OCI-M2 (cell line): Measurements from ENCODE around the gene GRIP2.
"Not testable (repeated sequence)": the region's sequence is repeated elsewhere in the genome, so short reads cannot be mapped to it uniquely, and the experiment has no call there.

ENCODE experiments used
- DNase-seq: peaks from one replicate; lab custom pipeline; 2025; ENCODE audit not compliant: unreplicated experiment; lab: John Stamatoyannopoulos, UW

Gene GRIP2

DNA sequence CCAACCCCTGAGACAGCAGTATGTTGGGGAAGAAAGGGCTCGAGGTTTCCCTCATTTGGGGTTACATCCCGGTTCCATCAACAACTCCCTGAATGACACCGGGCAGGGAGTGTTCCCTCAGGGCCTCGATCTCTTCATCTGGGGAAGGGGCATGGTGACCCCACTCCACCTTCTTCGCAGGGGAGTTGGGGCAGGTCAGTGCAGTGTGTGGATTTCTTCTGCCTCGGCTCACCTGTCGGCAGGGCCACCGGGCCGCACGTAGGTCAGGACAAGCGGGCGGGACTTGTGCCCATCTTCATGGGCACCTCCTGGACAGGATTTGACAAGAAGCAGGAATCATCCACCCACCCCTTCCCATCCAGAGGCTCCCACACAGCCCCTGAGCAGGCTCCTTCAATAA, 17.4 kb downstream of the GRIP2 start:
- no peak for DNase-seq

DNA sequence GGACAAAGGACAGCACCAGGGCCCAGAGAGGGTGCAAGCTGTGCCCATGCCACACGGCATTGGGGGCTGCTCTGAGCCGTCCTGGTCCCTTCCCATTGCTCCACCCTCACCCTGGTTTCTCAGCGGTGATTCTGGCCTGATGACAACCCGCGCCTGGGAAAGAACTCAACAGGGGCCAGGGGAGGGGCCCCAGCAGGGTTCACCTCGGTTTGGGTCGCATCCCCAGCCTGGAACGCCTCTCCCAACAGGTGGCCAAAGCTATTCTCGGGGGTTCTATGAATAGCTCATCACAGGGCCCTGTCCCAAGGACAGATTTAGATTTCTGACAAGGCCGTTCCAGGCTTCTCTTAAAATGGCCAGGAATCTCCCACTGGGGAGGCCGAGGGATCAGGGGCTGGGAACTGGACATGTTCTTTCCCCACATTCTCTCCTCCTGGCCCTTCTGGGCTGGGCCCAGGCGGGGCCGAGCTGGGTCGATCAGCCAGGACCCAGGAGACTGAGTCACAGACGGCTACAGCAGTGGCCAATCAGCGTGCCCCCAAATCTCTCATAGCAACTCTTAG, 17.9 kb downstream of the GRIP2 start:
- no peak for DNase-seq

GRCh38 chr3:14521611-14522010, 18.5 kb downstream of the GRIP2 start:
- DNase-seq, result no peak

GRCh38 chr3:14520967-14521366, 19.2 kb downstream of the GRIP2 start:
- no peak for DNase-seq

- DNase-seq, result no peak
Measured at GRCh38 chr3:14520149-14520548, 20.0 kb downstream of the GRIP2 start.

DNA sequence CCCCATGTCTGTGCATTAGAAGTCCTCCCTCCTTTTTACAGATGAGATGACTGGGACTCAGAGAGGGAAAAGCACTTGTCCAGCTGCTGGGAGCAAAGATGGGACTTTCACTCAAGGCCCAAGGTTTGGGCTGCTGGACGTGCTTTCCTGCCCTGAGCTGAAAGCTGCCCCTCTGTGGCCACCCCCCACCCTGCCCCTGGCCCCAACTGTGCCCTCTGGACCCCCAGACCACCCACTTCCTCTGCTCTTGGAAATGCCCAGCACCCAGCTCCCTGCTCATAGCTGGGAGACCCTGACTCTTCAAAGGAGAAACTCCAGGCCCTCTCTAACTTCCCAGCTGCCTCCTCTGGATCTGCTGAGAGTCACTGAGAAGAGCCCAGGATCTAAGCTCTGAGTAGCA, 20.7 kb downstream of the GRIP2 start:
- no peak for DNase-seq

GRCh38 chr3:14518893-14519292, 21.2 kb downstream of the GRIP2 start:
- no peak for DNase-seq

DNA sequence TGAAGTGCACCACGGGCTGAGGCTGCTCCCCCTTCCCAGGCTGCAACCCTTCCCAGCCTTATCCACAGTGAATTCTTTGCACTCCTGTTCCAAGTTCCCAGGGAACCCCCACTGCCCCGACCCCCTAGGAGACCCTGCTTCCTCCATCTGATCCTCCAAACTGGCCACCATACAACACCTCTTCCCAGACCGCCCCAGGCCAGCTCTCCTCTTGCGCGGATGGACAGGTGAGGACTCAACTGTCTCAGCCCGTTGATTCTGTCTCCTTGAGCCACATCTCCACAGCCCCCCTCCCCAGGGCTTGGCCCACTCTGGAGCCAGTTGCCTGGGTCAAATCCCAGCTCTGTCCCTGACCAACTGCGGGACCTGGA, 21.7 kb downstream of the GRIP2 start:
- DNase-seq, result no peak

GRCh38 chr3:14517601-14518431, 22.3 kb downstream of the GRIP2 start:
- no peak for DNase-seq

DNA sequence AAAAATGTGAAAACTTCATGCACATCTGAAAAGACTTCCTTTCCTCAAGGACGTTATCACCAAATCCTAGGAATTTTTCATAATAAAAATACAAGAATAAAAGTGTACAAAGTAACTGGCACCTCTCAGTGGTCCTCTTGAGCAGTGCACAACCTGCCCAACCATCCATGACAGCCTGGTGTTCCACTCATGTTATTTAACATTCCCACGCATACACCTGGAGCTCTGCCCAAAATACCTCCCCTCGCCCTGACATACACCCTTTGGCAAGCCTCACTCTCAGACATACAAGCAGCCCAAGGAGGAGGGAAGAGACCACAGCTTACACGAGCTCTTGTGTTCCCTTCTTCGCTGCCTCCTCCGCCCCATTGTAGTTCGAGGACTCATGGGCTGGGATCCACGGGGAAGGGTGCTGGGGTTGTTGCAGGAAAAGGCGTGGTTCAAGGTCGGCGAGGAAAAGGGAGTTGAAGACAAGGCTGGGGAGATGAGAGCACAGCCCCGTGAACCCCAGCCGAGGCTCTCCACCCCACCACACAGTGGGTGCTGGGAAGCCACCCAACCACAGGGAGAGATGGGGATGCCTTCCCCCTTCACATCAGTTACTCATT, 23.3 kb downstream of the GRIP2 start:
- DNase-seq, result no peak

GRCh38 chr3:14515526-14515925, 24.6 kb downstream of the GRIP2 start:
- DNase-seq, result not testable (repeated sequence)

DNA sequence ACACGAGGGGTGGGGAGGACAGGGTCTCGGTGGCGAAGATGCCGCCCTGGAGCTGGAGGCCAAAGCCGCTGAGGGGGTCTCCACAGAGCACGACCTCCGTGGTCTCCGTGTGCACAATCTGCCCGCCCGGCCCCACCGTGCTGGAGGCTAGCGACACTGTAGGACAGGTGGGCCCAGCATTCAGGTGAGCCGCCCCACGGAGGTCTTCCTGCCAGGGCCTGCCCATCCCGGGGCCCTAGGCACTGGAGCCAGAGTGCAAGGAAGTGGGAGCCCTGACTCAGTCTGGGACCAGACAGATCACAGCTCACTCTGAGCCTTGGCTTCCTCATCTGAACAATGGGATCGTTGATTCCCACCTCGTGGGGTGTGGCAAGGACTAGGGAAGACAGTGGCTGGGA, 25.8 kb downstream of the GRIP2 start:
- DNase-seq, result no peak

DNA sequence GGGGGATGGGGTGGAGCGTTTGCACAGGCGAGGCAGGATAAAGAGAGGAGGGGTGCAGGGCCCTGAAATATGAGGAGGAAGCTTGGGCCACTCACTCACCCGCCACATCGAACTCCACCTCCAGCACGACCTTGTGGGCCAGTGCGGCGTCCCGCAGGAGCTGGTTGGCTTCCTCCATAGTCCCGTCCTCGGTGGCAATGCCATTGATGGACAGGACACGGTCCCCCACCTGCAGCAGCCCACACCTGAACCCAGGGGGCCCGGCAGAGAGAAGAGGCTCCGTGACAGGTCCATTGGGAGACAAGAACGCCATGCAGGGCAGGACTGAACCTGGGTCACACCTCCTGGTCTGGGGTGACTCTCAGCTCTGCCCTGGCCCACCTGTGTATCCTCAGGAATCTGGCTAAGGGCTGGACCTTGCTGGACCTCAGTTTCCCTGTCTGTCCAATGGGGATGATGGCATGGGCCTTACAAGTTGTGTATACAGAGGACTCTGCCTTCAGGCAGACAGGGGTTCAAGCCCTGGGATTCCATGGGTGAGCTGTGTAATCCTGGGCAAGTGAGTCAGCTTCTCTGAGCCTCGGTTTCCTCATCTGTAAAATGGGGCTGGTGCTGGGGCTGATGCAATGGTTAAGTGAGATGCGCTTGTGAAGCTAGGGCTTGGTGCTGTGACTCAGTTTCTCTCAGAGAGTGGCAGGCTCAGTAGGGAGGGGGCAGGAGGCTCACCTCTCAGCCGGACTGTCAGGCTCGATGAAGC, 26.4 kb downstream of the GRIP2 start:
- no peak for DNase-seq

GRCh38 chr3:14512942-14513327, 27.2 kb downstream of the GRIP2 start:
- DNase-seq, result no peak

GRCh38 chr3:14512281-14512941, 27.7 kb downstream of the GRIP2 start:
- DNase-seq, result no peak

GRCh38 chr3:14511623-14512280, 28.4 kb downstream of the GRIP2 start:
- no peak for DNase-seq

GRCh38 chr3:14510838-14511622, 29.1 kb downstream of the GRIP2 start:
- no peak for DNase-seq

DNA sequence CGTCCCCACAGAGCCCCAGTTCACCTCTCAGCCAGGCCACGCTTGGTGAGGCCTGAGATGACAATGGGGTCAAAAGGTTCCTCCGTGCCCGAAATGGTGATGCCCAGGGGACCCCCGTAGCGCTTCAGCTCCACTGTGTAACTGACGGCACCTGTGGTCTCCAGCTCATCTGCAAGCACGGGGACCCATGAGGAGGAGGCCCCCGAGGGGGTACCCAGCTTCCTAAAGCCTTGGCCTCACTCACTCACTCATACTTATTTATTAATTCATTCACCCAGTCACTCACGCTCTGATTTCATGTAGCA, 30.4 kb downstream of the GRIP2 start:
- no peak for DNase-seq

DNA sequence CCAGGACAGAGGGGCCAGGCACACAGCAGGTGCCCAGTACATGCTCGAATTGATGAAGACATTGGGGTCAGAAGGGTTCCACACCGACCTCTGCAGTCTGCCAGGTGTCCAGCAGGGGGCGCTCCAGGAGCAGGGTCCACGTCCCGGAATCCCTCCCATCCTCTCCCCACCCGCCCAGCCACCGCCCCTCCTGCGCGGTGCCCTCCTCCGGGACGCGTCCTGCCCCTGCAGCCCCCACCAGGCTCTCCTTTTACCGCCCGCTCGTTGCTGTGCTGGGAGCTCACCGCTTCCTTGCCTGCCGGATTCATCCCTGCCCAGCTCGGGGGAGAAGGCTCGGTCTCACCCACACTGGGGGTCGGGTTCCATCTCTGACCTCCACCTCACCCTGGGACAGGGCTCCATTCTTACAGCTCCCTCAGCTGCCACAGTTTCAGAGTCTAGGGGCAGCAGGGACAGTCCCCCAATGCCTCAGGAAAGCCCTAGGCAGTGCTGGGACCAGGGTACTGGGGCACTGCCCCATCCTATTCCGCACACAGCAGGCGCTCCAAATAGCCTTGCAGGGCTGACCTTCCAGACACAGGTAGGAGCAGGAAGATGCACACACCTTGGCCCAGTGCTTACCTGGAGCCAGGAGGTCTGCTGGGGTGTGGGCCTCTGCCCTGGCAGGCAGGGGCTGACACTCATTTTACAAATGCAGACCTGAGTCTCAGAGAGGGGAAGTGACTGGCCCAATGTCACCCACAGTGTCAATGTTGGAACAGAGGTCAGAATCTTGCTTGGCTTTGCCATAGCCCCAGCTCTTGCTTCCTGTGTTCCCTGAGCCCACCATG, 31.0 kb downstream of the GRIP2 start:
- no peak for DNase-seq
